Measurements from ENCODE around the gene ADCY1. TPM values are rescaled to one million over a fixed set of nuclear protein-coding genes. Genes with fewer than 3 reads are reported as not detected.

The ADCY1 gene
- polyA plus RNA-seq, 1 experiment, result 0.15 TPM

DNA sequence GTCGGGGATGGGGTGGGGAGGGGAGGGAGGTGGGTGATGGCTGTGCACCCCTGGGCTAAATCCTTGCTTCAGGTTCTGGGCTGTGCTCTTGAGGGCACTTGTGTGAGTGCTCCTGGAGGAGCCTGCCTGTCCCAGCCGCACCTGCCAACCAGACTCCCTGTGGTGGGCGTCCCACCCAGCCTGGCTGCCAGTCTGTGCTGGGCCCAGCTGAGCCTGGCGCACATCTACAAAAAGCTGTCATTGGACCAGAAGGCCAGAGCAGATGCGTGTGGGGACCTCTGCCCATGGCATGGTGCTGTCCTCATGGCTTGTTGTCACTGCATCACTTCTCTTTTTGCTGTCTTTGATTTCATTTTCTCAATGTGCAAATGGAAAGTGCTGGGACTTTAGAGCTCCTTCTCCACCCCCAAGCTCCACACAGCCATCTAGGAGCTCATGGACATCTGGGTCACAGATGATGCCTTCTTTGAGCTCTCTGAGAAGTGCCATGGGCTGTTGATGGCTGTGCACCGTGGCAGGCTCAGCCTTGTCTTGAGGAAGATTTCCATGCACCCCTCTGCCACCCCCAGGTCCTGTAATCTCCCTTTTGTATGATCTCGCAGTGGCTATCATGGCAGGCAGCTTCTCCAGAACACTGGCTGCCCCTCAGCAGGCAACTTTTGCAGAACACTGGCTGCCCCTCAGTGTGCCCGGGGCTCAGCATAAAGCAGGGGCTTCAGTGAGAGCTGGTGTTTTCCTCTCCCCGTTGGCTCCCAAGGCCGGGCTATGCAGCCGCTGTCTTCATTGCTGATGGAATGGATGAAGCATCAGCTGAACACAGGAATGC lies 83.9 kb downstream of the ADCY1 start:
- no peak for DNase-seq (ENCODE audit: low read depth, low spot score)
- CTCF ChIA-PET, result no interaction called here

DNA sequence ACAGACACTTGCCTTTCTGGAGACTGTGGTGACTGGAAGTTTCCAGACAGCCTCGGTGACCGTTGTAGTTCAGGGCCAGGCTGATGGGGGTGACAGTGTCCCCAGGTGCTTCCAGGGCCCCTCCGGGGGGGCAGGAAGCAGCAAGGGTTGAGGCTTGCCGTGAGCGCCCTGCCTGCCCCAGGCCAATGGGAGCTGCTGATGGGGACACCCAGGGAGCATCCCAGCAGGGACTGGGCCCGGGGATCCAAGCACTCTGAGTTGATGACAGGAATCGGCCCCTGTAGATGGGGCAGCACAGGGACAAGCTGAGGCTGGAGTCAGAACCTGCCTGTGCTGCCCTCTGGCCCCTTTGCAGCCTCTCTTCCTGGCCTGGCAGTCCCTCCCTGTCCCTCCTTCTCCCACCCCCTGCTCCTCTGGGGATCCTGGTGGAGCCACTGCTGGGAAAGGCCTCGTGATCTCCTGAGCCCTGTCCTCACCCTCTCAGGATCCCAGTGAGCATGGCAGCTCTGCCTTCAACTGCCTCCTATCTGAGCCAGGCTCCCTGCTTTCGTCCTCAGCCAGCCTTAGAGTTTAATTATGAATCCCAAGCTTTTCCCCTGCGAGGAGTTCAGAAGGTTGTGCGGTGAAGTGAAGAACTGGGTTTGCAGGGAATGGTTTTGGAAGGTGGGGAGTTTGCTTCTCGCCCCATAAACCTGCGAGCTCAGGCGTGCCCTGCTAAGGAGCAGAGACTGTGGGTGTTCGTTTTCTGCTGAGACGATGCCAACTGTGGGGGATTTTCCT lies 84.7 kb downstream of the ADCY1 start:
- no peak overlapping the region for H3K27ac ChIP-seq (ENCODE audit: low read depth, low read length)
- CTCF ChIA-PET, result no interaction called here
- no peaks in the 10 kb centered on the region for H3K9me3 ChIP-seq (ENCODE audit: control insufficient read depth, insufficient read depth, low read length)
- H3K4me3 ChIP-seq (ENCODE audit: low read depth, low read length), result no peak overlapping the region
- POLR2A ChIA-PET, result no interaction called here
- TF ChIP-seq, protein P1, sequence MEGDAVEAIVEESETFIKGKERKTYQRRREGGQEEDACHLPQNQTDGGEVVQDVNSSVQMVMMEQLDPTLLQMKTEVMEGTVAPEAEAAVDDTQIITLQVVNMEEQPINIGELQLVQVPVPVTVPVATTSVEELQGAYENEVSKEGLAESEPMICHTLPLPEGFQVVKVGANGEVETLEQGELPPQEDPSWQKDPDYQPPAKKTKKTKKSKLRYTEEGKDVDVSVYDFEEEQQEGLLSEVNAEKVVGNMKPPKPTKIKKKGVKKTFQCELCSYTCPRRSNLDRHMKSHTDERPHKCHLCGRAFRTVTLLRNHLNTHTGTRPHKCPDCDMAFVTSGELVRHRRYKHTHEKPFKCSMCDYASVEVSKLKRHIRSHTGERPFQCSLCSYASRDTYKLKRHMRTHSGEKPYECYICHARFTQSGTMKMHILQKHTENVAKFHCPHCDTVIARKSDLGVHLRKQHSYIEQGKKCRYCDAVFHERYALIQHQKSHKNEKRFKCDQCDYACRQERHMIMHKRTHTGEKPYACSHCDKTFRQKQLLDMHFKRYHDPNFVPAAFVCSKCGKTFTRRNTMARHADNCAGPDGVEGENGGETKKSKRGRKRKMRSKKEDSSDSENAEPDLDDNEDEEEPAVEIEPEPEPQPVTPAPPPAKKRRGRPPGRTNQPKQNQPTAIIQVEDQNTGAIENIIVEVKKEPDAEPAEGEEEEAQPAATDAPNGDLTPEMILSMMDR (IDR thresholded peaks at IDR 0.05; ENCODE audit: low read depth, low read length), result no peak
- H3K27me3 ChIP-seq (ENCODE audit: control insufficient read depth, insufficient read depth, low read length), result peaks cover 13% of the 10 kb centered on the region
- no peak for DNase-seq (ENCODE audit: low read depth, low spot score)

More for the DNA sequence above, 83.9 kb downstream of the ADCY1 start:
- H3K27me3 ChIP-seq (ENCODE audit: control insufficient read depth, insufficient read depth, low read length), result peaks cover 13% of the 10 kb centered on the region
- H3K4me3 ChIP-seq (ENCODE audit: low read depth, low read length), result no peak overlapping the region
- POLR2A ChIA-PET, result no interaction called here
- TF ChIP-seq, protein P1 (IDR thresholded peaks at IDR 0.05; ENCODE audit: low read depth, low read length), result no peak
- no peak overlapping the region for H3K27ac ChIP-seq (ENCODE audit: low read depth, low read length)
- H3K9me3 ChIP-seq (ENCODE audit: control insufficient read depth, insufficient read depth, low read length), result no peaks in the 10 kb centered on the region

DNA sequence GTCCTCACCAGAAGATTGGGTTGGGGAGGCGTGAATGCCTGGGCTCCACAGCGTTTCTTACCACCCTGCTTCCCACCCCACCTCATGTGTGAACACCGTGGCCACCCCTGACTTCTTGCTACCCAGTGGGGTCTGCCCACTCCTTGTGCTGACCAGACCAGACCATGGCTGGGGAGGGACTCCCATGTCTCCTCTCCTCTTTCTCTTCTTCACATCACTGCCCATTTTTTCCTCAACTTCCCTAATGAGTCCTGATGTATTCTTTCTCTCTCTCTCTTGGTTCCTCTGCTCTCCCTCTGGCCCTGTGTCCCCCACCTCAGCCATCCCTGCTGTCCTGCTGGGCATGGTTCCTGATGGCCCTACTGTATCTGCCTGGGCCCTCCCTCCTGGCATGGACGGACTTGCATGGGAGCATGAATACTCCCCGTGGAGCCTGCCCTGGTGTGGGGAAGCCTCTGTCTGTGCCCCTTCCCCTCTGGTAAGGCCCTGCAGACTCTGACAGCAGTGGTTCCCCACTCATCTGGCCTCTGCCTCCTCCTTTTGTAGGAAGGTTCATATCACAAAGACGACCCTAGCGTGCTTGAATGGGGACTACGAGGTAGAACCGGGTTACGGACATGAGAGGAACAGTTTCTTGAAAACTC lies 85.5 kb downstream of the ADCY1 start:
- CTCF ChIA-PET, result no interaction called here
- POLR2A ChIA-PET, result no interaction called here
- no peaks in the 10 kb centered on the region for H3K9me3 ChIP-seq (ENCODE audit: control insufficient read depth, insufficient read depth, low read length)
- H3K4me3 ChIP-seq (ENCODE audit: low read depth, low read length), result no peak overlapping the region
- H3K27ac ChIP-seq (ENCODE audit: low read depth, low read length), result no peak overlapping the region
- peaks cover 13% of the 10 kb centered on the region for H3K27me3 ChIP-seq (ENCODE audit: control insufficient read depth, insufficient read depth, low read length)
- TF ChIP-seq, protein P1 (IDR thresholded peaks at IDR 0.05; ENCODE audit: low read depth, low read length), result no peak
- DNase-seq (ENCODE audit: low read depth, low spot score), result no peak

DNA sequence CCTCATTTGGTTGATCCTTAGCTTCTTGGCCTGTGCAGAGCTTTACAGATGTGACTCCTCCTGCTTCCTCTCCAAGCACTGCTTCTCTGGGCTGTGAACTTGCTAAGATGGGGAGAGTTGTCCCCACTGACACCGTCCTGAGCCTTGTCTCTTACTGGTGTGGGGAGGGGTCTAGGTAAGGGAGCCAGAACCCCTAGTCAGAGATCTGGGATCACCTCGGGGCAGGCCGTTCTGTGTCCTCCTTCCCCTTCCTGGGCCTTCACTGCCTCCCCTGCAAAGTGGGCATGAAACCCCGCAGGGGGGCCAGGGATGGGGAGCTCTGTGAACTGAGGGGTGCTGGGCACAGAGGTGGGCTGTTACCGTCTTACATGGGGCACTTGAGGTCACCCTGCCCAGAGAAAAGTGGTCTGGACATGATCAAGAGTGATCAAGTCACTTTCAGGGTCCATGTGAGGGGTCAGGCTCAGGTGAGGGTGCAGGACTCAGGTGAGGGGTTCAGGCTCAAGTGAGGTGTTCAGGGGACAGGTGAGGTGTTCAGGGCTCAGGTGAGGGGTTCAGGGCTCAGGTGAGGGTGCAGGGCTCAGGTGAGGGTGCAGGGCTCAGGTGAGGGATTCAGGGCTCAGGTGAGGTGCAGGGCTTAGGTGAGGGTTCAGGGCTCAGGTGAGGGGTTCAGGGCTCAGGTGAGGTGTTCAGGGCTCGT lies 86.2 kb downstream of the ADCY1 start:
- no peak overlapping the region for H3K4me3 ChIP-seq (ENCODE audit: low read depth, low read length)

More for the DNA sequence above, 86.2 kb downstream of the ADCY1 start:
- Histone ChIP-seq H3K9me3 (ENCODE audit: control insufficient read depth, insufficient read depth, low read length) (no peaks in the 10 kb centered on the region), H3K27ac (ENCODE audit: low read depth, low read length) (no peak overlapping the region), H3K27me3 (ENCODE audit: control insufficient read depth, insufficient read depth, low read length) (peaks cover 9% of the 10 kb centered on the region)
- ChIA-PET POLR2A (no interaction called here), CTCF (interaction anchor here (1.0 kb wide), 1 partner anchor 194 kb away, joined by 4 read pairs; no protein-coding TSS in a partner anchor)
- TF ChIP-seq, protein P1 (IDR thresholded peaks at IDR 0.05; ENCODE audit: low read depth, low read length), result no peak
- no peak for DNase-seq (ENCODE audit: low read depth, low spot score)

Data from AG04450 (cell line).